NOMO-1 treated with DMSO at 0.1 percent for 48 hours (cell line): Measurements from ENCODE around the gene KIFAP3.
A peak's percentile ranks its signal among the peaks of the same experiment; 100 is the strongest.
"Not testable (repeated sequence)": the region's sequence is repeated elsewhere in the genome, so short reads cannot be mapped to it uniquely, and the experiment has no call there.

Source experiments
- DNase-seq: peaks from one replicate; lab custom pipeline; 2025; ENCODE audit not compliant: unreplicated experiment; lab: John Stamatoyannopoulos, UW

KIFAP3 gene

GRCh38 chr1:169892176-169892926 is 182.1 kb downstream of the KIFAP3 start:
- no peak for DNase-seq

DNA sequence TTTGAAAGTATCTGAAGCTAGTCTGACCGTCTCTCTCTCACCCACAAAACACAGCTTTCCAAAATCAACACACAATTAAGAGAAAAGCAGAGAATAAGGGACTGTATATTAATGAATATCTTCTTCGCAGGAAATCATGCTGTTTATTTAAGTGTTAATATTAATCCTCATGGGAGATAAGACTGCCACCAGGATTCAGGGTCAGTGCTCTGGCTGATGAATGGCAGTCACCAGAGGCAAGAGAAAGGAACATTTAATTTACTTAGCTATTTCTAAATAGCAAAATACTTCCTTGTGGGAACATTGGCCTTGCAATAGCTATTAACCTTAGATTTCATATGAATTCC is 183.0 kb downstream of the KIFAP3 start:
- no peak for DNase-seq

GRCh38 chr1:169890761-169891538 is 183.5 kb downstream of the KIFAP3 start:
- DNase-seq: peak; percentile 4

DNA sequence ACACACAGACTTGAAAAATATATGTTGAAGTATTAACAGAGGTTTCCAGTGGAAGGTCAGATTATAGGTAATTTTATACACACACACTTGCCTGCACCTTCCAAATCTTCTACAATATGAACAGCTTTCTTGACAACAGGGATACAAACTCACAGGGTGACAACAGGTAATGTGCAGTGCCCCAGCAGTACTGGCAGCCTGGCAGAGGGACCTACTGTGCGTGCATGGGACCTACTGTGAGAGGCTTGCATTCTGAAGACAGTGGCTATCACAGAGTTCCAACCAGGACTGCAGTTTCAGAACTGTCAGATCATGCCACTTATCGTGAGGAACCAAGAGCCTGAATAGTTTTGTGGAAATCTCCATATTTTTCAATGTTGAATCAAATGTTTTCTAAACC is 184.6 kb downstream of the KIFAP3 start:
- DNase-seq: no peak

DNA sequence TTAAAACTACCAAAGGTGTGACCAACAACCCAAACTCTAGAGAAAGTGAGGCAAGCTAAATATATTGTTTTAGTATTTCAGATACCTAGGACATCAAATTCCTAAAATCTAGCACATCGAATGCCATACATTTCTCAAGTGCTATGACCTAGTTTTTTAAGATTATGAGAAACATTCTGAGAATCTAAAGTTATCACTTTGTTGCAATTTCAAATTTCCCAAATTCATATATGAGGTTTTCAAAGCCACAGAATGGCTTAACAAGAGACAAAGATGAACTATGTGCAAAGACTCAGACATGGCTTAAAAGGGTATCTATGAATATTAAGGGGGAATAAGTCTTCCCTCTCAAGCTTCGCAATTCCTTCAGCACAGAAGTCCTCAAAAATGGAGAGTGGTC is 187.6 kb downstream of the KIFAP3 start:
- no peak for DNase-seq

DNA sequence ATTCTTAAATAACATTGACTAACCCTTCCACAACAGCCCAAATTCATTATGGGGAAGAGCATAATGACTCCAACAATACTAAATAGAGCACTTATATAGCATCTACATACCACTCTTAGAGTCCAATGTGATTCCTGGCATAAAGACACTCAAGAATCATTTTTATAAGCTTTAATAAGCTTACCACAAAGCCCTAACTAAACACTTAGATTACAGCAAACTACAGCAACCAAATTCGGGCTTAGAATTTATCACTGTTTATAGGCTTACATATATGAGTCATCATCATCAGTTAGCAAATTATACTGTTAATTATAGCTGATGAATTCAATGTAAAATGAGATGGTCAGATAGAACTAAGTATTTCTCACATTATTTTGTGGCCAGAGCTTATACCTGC is 188.1 kb downstream of the KIFAP3 start:
- DNase-seq: no peak

GRCh38 chr1:169885207-169885606 is 189.3 kb downstream of the KIFAP3 start:
- no peak for DNase-seq

DNA sequence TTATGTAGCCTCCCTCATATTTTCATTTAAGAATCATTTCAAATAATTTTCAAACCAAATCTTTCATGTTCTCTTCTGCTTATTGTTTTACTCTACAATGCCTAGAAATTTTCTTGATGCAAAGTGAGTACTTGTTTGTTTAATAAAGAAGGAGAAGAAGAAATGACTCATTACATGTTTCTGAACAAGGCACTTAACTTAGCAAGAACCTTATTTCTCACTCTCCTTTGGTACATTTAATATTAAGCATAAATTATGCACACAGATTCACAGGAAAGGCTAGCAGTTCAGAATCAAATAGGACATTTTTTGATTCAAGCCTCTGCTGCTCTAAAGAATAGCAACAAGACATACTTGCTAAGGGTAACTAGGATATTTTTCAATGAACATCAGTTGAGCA is 189.9 kb downstream of the KIFAP3 start:
- DNase-seq: no peak

DNA sequence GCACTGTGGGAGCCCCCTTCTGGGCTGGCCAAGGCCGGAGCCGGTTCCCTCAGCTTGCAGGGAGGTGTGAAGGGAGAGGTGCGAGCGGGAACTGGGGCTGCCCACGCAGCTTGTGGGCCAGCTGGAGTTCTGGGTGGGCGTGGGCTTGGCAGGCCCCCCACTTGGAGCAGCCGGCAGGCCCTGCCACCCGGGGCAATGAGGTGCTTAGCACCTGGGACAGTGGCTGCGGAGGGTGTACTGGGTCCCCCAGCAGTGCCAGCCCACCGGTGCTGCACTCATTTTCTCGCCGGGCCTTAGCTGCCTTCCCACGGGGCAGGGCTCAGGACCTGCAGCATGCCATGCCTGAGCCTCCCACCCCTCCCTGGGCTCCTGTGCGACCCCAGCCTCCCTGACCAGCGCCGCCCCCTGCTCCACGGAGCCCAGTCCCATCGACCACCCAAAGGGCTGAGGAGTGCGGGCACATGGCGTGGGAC is 192.4 kb downstream of the KIFAP3 start:
- no peak for DNase-seq

- DNase-seq: no peak
Measured at GRCh38 chr1:169879034-169879840, 195.3 kb downstream of the KIFAP3 start.

DNA sequence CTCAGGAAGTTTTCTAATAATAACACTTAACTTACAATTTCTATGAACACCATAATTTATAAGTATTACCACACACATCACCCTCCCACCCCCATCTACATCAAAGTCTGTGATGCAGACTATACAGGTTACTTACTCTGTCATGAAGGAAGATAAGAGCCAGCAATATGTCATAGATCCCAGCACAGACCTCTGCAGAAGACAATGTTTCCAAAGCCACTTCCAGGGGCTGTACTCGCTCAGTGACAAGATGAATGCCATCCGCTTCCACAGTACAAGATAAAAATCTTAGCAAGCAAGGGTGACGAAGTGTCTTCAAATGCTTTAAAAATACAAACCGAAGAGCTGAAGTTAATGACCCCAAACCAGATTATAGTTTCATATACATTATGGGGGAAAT is 196.0 kb downstream of the KIFAP3 start:
- DNase-seq: no peak

- no peak for DNase-seq
Measured at GRCh38 chr1:169877800-169878491, 196.5 kb downstream of the KIFAP3 start.

GRCh38 chr1:169874229-169874628 is 200.3 kb downstream of the KIFAP3 start:
- DNase-seq: no peak

DNA sequence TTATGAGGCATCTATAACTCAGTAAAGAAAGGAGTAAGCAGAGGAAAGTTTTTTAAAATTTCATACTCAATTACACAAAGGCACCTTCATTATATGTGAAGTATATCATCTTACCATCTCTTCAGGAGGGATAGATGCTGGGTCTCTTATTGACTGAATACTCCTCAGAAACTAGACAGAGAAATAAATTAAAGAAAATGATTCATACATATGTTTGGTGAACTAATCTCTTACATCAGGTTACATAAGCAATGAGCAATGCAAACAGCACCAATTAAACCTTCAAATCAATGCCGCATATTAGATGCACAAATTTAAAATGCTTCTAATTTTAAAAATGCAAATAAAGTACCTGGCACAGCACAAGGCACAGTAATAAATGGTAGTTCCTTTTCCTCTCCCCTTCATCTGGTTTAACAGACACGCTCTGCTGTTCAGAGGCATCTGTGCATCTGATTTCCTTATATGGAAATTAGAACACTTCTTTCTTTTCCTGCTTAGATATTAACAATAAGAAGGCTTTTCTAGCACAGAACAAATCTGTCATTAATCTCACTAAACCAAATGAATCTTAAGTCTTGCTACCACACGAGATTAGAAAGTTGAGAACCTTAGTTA is 200.8 kb downstream of the KIFAP3 start:
- DNase-seq: no peak

DNA sequence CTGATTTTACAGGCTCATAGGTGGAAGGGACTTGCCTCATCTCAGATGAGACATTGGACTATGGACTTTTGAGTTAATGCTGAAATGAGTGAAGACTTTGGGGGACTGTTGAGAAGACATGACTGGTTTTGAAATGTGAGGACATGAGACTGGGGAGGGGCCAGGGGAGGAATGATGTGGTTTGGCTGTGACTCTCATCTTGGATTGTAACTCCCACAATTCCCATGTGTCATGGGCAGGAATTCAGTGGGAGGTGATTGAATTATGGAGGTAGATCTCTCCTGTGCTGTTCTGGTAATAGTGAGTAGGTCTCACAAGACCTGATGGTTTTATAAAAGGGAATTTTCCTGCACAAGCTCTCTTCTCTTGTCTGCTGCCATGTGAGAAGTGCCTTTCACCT is 201.6 kb downstream of the KIFAP3 start:
- DNase-seq: no peak

- not testable (repeated sequence) for DNase-seq
Measured at GRCh38 chr1:169871988-169872387, 202.5 kb downstream of the KIFAP3 start.
